Endothelial cell of hepatic sinusoid (primary cell): Measurements from ENCODE around the gene RTN1.

Experiments
- in situ Hi-C: cut with HindIII; loops from 2 replicates; pipeline ENCODE4 v1.10.0; 2017; ENCODE audit warnings: low sequenced_read_pairs

Gene RTN1

DNA sequence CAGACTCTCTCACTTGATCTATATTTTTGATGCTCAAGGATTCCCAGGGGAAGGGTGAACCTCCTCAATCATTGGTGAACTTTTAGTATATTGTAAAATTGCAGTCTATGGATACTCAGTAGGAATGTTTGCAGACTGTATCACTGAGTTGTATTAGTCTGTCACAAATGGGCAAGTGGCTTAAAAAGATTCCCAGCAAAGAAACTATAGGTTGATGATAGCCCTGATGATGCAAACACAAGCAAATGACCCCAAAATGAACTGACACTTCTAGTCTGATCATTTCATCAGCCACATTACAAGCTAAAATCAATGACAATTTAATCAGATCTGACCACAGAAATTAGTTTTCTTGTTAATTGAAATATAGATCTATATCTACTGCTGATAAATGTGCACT is 59.5 kb downstream of the RTN1 start:
- in situ Hi-C loops: no loop called here

DNA sequence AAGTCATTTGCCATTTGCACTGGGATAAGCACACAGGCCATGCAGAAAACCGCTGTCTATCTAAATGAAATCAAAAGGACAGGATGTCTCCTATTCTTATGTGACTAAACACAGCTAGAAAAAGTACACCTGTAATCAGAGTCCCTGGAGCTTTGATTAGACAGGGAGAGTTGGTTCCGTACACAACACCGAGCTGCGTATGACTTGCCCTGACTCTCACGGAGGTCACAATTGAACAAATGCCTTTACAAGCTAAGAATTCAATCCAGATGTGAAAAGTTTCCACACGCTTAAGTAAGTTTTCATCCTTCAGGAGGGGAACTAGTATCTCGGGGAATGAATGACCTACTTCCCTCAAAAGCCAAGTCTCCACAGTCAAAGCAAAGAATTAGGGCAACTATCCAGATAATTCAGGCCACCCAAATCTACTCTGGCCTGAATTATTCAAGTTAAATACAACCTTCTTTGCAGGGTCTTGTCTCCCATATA is 67.5 kb downstream of the RTN1 start:
- in situ Hi-C loops: no loop called here

DNA sequence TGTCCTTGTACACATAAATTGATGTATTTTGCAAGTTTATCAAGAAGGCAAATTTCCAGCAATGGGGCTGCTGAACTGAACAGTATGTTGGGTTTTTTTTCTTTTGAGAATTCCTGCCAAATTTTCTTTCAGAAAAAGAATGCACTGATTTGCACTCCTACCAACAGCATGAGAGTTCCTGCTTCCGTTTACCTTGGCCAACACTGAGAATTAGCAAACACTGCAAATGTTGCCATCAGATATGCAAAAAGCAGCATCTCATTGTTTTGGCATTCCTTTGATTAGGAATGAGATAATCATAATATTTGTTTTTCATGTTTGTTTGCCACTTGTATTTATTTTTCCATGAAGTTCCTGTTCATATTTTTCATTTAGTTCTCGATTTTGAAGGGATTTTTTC is 82.4 kb downstream of the RTN1 start:
- in situ Hi-C loops: no loop called here

DNA sequence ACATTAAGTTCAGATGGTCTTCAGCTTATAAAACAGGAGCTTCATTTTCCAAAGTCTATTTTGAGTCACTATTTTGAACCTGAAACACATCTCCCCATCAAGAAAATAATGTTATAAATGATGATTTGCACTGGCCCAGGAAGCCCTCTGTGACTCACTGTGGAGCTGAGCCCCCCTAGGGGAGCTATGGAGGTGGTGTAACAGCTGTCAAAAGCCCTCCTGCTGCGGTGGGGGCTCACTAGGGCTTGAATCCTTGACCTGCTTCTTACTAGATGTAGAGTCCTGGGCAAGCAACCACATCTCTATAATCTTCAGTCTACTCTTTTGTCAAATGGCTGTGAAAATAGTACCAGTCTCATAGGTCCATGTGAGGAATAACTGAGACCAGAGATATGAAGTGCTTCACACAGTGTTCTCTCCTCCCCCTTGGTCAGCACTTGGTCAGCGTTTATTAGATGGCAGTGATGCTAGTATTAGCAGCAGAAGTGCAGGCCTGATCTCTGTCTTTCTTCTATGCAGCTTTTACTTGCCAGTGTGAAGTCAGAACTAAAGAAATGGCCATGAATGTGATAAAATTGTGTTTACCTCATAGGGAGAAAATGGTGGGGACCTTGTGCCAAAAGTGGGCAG is 83.4 kb downstream of the RTN1 start:
- in situ Hi-C loops: no loop called here

DNA sequence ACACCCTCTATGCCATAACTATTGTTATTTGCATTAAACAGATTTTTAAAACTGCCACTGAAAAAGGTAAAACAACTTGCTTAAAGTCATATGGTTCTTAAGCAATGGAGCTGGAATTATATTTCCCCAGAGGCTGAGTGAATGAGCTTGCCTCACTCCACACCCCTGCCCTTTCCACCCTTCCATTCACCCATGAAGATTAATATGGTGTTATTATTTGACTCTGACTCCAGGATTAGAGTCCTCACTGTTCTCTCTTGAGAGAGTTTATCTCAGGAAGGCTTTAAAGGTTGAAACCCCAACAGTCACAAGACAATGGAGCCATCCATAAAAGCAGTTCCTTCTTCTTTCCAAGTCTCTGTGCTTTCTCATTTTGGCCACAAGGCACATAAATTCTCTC is 84.9 kb downstream of the RTN1 start:
- in situ Hi-C loops: no loop called here

DNA sequence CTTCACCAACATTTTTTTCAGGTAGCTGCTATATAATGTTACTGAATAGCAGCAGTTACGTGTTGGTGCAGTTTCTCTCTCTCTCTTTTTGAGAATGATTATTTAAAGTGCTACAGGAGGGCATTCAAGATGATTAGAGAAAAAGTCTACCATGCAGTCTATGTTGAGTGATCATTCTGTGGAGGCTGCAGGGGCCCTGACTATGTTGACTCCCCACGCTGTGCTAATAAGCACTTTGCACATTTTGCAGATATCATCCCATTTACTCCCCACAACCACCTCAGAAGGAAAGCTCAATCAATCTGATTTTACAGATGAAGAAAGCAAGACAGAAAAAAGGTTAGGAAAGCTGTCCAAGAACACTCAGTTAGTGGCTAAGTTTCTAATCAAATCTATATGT is 87.8 kb downstream of the RTN1 start:
- in situ Hi-C loops: no loop called here

DNA sequence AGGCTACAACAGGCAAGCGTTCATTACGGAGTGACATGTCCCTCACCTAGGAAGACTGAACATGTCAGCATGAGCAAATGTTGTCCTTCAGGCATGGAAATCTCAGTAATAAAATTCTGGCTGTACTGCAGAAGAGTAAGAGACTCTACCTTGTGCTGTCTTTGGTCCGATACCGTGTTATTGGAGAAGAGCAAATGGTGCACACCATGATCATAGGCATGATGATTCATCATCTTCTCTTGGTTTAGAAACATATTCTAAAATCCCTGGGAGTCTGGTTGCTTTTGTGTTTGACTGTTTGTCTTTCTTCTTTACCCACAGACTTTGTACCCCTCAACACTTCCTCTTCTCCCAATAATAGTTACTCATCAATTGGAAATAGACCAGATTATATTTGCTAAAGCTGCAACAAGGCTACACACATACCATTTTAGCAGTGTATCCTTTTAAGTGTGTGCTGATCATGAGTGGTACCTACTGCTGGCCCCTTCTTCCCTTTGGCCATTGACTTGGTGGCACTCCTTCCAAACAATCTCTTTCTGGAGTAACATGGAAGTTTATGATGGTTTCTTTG is 93.5 kb downstream of the RTN1 start:
- in situ Hi-C loops: no loop called here

DNA sequence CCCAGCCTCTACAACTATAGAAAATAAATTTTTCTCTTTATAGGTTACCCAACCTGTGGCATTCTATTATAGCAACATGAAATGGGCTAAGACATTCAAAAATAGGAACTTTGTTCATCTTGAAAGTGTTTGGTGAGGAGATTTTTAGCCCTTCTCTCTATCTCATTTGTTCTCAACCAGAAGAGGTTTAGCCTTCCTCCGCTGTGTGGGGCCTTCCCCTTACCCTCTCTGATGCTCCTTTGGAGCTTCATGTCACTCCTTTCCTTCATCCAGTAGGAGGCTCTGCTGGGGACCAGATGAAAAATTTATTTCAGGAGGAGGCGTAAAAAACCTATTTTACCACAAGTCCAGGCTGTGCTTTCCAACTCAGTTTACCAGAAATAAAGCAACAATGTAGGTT is 94.1 kb downstream of the RTN1 start:
- in situ Hi-C loops: no loop called here

DNA sequence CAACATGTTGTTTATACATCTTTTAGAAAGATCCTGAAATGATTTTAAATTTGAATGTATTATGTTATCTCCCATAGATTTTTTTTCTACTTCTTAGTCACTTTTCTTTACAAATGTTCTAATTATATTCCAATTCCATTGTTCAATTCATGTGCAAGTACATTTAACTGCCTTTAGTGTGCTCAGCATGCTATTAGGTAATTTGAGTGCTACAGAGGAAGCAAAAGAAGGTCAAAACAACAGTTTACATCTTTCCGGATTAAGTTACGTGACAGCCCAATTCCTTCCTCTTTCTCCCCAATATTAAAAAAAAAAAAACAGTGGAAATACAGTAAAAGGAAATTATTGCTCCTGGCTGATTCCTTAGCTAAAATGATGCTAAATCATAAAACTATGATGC is 98.3 kb downstream of the RTN1 start:
- in situ Hi-C loops: no loop called here

DNA sequence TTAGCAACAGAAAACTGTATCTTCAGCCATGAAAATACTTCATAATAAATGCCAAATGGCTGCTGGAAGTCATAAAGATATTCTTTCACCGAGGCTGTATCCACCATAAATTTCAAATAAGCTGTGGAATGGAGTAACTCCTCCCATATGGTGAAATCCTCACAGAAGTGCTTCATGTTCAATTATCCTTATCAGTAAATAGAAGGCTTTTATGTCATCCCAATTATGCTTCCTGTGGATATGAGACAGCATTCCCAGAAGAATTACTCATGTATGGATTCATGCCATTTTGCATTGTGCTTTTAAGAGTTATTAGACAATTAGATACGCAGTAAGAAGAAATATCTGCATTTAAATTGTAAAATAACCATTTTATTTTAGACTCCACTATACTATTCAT is 99.0 kb downstream of the RTN1 start:
- in situ Hi-C loops: no loop called here

DNA sequence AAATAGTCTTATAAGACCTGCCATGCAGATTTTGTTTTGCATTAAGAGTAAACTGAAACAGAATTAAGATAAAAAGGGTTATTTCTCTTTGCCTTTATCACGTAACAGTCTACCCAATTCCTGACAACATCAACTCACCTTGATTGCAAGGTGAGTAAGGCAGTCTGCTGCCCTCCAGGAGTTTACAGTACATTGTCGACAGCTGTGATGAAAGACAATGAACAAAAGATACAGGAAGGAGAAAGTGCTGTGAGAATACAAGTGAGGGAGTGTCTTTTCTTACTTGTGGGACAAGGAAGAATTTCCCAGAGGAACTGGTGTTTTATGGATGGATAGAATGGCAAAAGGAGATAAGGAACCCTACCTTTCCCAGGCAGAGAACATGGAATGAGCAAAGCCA is 101.0 kb downstream of the RTN1 start:
- in situ Hi-C loops: no loop called here

DNA sequence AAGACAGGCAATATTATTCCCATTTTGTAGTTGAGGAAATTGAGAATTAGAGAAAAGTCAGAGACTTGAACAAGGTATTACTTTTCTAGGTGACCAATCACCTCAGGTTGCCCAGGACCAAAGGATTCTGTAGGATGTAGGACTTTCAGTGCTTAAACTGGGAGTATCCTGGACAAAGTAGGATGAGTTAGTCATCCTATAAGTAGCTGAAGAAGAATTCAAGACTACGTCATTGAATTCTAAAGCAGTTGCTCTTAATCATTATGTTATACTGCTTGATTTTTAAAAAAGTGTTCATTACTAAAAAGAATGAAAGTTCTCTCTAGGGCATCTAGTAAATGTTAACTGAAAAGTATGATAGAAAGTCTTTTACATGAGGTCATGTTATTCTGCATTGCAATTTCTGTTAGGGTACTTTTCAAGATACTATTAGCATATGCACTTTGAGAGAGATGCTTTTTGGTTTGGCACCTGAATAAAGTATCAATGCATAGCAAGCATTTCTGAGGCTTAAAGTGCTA is 101.7 kb downstream of the RTN1 start:
- in situ Hi-C loops: no loop called here

DNA sequence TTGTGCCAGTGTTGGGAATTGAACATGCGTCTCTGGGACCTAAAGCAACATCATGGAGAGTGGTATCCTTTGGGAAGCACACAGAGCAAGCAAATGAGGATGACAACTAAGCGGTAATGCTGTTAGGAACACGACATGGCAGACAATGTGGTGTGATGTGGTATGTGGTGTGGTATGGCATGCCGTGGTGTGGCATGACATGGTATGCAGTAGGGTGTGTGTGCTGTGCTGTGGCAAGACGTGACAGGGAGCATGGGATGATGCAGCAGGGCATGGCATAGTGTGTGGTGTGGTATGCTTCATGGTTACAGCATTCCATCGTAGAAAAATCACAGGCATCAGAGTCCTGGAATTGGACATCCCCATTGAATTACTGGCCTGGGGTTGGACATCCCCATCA is 108.7 kb downstream of the RTN1 start:
- in situ Hi-C loops: no loop called here

DNA sequence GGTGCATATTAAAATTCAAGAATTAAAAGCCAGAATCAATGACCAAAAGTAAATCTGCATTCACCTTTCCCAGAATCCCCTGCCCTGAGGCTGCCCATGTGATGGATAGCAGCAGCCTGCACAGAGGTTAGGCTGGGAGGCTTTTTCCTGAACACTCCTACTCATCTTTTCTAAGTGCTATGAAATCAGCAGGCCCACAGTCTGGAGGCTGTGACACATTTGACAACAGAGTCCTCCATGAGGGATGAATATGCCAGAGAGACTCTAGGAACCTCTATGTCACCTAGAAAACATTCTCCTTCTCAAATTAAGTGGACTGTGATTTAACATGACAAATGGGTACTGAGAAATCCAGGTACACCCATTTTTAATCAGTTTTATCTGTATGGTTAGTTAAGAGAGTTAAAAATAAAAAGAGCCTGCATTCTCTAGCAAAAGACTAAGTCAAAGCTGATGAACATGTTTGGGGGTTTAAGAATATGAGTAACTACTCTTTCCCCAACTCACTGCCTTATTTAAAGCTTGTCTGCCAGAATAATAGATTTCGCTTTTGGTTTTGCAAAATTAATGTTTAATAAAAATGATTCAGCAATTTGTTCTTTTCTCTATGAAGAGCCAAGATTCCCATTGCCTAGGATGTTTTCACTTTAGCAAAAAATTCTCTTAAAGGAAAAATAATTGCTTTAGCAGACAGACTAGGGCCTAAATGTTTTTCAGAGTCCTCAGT is 115.0 kb downstream of the RTN1 start:
- in situ Hi-C loops: no loop called here

DNA sequence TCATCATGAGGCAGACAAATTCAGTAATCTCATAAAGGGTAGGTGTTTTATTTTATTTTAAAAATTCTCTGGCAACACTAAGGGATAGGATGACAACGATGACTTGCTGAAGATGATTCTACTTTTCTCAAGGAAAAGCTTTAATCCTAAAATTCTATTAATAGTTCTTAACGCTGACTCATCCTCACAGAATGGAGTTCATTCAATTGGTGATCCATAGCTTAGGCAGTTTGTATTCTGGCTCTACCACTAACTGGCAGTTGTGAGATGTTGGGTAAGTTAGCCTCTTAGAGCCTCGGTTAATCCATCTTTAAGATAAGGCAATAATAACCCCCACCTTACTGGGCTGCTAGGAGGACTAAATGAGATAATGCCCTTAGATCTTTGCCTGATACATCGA is 116.3 kb downstream of the RTN1 start:
- in situ Hi-C loops: no loop called here

DNA sequence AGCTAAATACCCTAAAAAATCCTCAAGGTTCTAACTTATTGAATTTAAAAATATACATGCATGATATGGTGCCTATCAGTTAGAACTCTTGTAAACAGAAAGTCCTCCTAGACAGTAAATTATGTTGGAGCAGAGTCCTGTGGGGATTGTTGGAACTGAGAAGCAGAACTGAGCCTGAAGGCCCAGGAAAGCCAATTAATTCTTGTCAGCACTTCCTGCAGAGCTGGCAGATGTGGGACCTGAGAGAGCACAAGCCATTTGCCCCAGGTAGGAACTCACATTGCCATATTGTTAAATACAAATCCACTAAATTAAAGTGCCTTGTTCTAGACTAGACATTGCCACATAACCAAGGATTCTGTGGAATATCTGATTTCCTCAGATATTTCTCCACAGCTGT is 117.1 kb downstream of the RTN1 start:
- in situ Hi-C loops: no loop called here

DNA sequence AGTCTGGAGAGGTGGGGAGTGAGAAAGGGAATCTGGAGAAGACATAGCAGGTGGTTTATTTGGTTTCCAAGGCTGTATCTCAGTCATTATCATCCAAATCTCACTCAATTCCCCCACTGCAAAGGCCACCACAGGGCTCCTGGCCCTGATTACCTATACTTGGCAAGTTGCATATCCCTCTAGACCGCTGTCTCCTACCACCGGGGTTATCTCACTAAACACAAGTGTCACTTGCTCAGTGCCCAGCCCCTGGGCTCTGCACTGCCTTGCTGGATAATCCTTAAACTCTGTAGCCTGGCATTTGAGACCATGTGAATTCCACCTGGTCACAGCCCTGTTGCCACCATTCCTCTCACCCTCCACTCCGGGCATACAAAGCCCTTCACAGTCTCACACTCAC is 119.0 kb downstream of the RTN1 start:
- in situ Hi-C loops: no loop called here

DNA sequence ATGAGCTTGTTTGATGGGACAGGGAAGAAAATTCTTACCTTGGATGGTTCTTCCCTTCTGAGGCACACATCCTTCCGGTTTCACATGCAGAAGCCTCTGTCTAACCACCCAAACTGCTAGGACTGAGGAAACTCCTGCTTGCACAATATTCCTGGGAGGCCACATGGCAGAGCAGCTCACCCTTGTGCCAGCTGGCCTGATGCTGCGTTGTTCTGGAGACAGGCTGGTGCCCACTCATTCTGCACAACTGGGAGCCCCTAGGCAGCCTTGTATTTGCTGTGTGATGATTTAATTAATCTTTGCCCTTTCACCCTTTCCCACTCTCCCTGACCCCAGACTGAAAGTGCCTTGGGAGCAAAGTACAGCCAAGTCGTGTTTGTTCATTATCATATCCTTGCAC is 130.8 kb downstream of the RTN1 start:
- in situ Hi-C loops: no loop called here

DNA sequence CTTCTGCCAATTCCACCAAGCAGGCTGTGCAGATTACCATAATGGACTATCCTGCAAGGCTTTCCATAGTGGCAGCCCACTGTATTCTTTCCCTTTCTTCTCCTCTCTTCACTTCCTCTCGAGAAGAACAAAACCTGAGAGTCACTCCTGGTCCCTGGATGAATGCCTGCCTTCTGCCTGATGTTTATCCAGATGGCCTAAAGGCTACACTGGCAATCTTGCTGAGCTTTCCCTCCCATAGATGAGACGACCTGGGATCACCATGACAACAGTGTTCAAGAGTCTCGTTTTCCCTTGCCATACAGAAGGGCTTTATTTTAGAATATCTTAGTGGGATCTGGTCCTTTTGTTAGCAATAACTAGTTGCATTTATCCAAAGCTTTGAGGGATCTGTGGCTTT is 142.3 kb downstream of the RTN1 start:
- in situ Hi-C loops: no loop called here

DNA sequence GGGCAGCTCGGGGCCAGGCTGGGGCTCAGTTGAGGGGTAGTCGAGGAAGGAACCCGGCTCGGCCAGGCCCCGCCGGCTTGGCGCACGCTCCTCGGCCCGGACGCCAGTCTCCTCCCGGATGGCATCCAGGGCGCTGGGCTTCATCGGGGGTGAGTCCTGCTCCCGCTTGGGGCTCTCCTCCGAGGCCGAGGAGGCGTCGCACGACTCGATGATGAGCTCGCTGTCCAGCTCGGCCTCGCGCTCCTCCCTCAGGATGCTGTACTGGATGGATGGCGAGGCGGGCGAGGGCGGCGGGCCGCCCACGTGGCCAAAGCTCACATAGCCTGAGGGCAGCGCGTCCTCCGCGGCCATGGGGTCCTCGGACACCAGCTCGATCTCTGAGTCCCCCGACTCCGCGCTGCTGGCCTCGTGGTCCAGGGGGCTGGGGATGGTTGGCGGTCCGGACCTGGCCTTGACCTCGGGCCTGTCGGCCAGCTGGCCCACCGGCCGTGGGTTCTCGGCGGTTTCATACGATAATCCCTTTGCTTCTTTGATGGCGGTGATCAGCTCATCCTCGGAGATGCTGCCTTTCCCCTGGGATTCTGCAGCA is 143.4 kb downstream of the RTN1 start:
- in situ Hi-C loops: no loop called here

DNA sequence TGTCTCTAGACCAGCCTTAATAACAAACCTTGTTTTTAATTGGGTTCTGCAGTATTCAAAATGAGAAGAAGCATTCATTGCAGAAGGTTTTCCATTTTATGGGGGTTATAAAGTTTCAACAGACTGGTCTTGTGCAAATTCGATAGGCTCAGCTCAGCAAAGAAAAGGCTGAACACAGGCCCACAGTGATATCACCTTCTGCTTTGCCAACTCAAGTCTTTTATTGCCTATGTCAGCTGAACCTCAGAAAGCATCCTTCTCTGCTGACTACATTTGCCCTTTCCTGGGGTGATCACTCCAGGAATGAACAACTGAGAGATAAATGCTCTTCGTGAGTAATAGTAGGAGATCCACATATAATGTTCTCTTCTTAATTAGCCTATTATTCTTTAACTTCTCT is 159.5 kb downstream of the RTN1 start:
- in situ Hi-C loops: no loop called here
